ENCODE measurements around the gene RANBP3L. TPM values are rescaled to one million over a fixed set of nuclear protein-coding genes. Genes with fewer than 3 reads are reported as not detected.

Gene RANBP3L
- total RNA-seq, 1 experiment from 2014 or later: not detected

Other genes starting within 250 kb of the RANBP3L start
- gene UGT3A2, start 235.0 kb downstream of the RANBP3L start, total RNA-seq (2021): 13.4 and 13.7 TPM in 2 replicates
- 4.3 and 5.3 TPM in 2 replicates for gene LMBRD2, start 150.0 kb downstream of the RANBP3L start, total RNA-seq (2021)
- gene SKP2, start 149.8 kb downstream of the RANBP3L start, total RNA-seq (2021): 100 and 103 TPM in 2 replicates
- gene NADK2, start 60.0 kb downstream of the RANBP3L start, total RNA-seq (2021): 12.2 and 12.4 TPM in 2 replicates